Ovary (tissue), 3 donors: ENCODE data around the gene CRYGD.

Source experiments
- CTCF ChIP-seq, 3 donors: fragments of 450-650 bp in 2 of 3; fragments of 200-600 bp in 1 of 3; IDR thresholded peaks; one replicate each; pipeline versions ENCODE4 v1.5.1 to v1.8.0; 2016 to 2022; ENCODE audit warnings: antibody characterized with exemption in 3 of 3, mild to moderate bottlenecking in 1 of 3
- EP300 ChIP-seq: sonication (generic); formaldehyde crosslinking; IDR thresholded peaks from one replicate; pipeline ENCODE4 v1.6.1; 2017; ENCODE audit warnings: antibody characterized with exemption
- POLR2A ChIP-seq: fragments of 450-650 bp; IDR thresholded peaks from one replicate; pipeline ENCODE4 v1.6.1; 2017; ENCODE audit warnings: antibody characterized with exemption, mild to moderate bottlenecking, moderate library complexity
- donor health status: DM: no; HTN: no; CAD: no.

- TF ChIP-seq POLR2A (no peak), CTCF (IDR thresholded peaks at IDR 0.05) (no peak), EP300 (no peak)
Observed at GRCh38 chr2:208097801-208098200, 26.5 kb downstream of the CRYGD start.
